HT1080 (cell line): ENCODE results near the gene RAD51AP1. TPM values are rescaled to one million over a fixed set of nuclear protein-coding genes. Genes with fewer than 3 reads are reported as not detected.
A peak's percentile ranks its signal among the peaks of the same experiment; 100 is the strongest.

Experiments
- DNase-seq: peaks from one replicate; pipeline ENCODE4 v3.0.0-alpha.2; 2015; ENCODE audit warnings: low read depth
- total RNA-seq: library from RNA; depleted of rRNA; stranded (reverse); fragments of >200 nt; shearing (Covaris generic); gene quantifications from 2 replicates; pipeline ENCODE4 v1.2.3, GENCODE V29; 2014

Gene RAD51AP1
- total RNA-seq, 1 experiment from 2014 or later, result 38.0 TPM

DNA sequence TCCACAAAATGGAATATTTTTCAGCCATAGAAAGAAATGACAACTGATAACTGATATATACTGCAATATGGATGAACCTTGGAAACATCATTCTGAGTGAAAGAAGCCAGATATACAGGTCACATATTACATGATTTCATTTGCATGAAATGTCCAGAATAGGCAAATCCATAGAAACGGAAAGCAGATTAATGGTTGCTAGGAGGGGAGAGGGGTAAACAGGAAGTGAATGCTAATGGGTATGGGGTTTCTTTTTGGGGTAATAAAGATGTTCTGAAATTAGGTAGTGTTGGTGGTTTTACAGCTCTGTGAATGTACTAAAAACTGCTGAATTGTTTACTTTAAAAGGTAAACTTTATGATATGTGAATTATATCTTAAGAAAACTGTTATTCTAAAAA, 6.5 kb downstream of the RAD51AP1 start:
- DNase-seq, result no peak

DNA sequence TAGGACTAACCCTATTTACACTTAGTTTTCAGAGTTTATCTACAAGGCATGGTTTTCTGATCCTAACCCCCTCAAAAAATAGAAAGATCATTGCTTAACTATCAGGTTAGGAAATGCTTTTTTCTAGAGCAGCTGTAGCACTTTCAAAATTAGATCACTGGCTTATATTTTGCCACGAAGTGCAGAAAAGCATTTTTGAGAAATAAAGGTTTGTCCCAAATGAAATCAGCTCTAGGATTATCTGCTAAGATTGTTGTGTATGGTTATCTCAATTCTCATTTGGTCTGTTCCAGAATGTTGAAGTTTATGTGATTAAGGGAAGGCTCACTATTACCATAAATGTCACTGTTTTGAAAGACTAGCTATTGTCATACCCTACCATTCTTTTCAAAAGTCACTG, 13.5 kb downstream of the RAD51AP1 start:
- DNase-seq, result no peak

DNA sequence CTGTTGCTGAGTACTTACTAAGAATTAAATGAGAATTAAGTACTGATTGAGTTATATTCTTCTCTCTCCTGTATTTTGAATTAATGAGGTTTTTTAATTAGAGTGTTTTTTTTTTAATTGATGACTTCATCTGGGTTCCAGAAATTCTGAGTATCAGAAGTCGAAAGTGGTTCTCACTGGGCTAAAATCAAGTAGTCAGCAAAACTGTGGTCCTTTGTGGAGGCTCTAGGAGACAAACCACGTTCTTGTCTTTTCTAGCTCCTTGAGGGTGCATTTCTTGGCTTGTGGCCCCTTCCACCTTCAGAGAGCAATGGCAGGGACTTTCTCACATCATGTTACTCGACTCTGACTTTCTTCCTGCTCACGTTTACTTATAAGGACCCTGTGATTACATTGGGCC, 15.3 kb downstream of the RAD51AP1 start:
- DNase-seq, result no peak

DNA sequence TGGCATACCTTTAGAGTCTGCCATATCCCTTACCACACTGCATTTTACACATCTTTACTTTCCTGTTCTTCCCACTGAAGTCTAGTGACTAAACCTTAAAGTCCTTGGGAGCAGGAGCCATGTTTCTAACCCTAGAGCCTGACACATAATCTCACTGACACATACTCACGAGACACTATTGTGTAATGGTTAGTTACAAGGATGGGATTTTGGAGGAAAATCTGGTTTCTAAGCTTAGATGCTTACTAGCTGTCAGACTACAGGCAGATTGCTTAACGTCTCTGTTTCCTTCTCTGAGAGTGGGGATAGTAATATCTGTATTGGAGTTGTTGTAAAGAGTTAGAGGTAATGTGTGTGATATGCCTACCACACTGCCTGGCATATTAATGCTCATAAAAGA, 17.1 kb downstream of the RAD51AP1 start:
- DNase-seq, result no peak

DNA sequence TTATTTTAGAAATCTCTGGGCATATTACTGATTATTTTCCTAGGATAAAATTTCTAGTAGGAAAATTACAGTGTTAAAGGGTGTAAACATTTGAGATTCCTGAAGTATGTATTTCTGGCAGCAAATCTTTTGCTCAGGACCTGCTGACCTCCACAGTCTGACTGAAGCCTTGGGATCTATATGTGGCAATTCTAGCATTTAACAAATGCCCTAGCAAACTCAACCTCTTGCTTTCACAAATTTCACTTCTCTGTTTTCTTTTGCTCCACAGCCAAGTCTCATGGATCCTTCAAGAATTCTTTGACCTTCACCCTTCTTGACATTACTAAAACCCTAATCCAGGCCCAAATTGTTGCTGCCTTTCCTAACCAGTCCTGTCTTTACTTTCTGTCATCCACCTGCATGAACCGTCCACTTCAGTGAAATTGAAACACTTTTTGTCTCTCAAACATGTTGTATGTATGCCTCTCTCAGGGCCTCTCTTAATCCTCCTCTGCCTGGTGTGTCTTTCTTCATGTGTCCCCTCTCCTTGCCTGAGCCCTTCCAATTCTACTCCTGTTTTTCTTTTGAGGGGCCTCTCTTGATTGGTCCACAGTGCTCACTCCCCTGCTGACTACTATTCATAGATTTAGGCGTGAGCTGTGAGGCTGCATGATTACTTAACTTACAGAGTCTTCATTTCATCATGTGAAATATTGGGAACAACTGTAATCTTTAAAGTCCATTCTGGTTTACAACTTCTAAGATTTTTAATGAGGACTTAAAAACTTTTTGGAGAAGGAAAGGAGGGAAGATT, 18.2 kb downstream of the RAD51AP1 start:
- no peak for DNase-seq

DNA sequence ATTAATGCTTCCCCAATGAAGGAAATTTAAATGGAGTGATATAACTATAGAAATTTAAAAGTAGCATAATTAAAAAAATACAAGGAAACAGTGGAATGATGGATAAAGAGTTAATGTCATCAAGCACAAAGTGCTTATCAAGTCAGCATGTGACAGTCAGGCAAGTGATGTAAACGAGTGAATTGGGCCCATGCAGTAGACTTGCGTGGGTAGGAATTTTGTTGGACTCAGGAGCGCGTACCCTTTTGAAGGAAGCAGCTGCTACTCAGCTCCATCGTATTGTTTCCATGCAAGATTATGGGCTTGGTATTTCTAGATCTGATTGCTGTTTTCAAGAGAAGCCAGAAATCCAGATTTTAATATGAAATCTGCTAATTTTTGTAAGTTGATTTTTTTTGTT, 18.9 kb downstream of the RAD51AP1 start:
- no peak for DNase-seq

DNA sequence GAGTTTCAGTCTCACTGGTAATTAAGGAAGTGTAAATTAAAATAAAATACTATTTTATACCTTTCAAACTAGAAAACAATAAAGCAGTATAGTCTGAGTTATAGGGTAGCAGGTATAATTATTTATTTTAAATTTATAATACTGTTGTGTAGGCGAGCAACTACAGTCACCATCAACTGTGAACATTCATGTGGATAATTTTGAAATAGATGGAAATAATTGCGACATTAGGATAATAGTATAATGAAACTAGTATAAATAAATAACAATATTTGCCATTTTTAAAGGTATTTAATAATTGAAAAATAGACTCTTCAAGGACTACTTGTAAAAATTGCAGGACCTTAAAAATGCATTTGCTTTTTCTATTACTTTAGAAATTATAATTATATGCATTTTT, 19.5 kb downstream of the RAD51AP1 start:
- no peak for DNase-seq

DNA sequence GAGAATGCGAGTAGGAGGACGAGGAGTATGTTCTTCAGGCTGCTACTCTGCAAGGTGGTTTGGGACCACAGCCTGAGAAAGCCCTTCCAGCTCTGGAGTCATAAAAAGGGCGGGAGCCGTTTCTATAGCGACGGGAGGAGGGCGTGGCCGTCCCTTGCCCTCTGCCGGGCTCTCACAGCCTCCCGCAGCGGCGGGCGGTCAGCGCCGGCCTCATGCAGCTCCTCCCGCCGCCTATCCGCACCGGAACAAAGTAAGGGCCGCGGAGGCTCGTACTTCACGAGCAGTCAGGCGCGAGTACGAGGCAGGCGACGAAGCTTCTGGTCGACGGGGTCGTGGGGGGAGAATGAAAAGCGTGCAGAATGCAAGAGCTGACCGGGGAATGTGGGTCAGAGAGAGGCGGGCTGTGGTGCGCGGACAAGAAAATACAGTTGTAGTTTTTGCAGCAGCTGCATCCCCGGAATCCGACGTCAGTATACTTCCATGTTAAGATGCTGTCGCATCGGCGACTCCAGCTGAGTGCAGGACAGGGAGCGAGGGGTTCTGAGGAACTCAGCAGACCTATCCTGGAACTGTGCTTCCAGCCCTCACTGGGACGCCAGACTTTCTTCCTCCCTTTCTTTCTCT, 23.5 kb downstream of the RAD51AP1 start, which contains the start of gene DYRK4:
TSS of gene DYRK4 (plus strand) at position 175 of the 624 bp plus-strand sequence. CDS start at position 213, 38 bp downstream.
- DNase-seq, result no peak

DNA sequence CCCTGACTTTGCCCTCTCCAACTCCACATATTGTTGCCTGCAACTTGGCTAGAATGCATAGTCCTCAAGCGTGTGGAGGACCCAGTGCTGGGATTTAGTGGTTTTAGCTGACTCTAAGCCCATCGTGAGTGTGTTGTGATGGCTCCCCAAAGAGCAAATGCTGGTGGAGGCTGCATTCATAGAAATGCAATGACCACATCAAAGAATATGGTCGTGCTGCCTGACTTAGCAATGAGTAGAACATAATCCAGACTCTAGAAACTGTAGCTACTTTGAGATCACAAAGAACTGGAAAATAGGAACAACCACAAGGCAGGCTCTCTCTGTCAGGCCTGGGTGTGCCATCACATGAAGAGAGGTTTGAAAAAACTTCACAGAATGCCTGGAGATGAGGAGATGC, 24.6 kb downstream of the RAD51AP1 start:
- DNase-seq, result no peak

DNA sequence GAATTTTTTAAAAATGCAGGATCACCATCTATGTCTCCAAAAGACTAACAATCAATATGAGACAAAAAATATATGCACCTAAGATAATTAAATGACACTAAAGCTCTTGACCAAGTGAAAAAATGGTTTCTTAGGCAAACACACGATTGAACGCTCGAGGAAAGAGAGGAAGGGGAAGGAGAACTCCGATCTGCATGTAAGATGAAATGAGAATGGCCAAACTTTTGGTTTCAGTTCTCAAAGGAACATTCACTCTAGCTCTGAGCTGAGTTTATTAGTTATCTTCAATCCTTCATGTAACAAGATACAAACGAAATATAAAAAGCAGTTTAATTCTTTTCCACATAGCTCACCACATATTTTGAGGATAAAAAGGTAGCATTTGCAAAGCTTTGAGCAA, 26.1 kb downstream of the RAD51AP1 start:
- DNase-seq, result no peak

DNA sequence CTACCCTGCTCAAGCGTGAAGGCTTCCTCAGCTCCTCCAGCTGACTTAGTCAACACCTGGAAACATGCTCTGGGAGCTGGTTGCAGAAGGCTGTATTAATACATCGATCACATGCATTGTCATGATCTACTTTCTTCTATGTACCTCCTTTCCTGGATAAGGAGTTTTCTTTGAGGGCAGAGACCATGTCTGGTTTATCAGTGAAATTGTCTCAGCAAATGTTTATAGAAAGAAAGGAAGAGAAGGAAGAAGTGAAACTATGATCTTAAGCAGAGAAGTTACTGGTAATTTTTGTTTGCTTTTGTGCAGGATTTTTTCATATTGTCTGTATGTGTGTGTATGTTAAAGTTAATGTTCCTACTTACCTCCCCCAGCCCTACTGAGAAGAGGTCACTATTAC, 27.8 kb downstream of the RAD51AP1 start:
- DNase-seq, result no peak

DNA sequence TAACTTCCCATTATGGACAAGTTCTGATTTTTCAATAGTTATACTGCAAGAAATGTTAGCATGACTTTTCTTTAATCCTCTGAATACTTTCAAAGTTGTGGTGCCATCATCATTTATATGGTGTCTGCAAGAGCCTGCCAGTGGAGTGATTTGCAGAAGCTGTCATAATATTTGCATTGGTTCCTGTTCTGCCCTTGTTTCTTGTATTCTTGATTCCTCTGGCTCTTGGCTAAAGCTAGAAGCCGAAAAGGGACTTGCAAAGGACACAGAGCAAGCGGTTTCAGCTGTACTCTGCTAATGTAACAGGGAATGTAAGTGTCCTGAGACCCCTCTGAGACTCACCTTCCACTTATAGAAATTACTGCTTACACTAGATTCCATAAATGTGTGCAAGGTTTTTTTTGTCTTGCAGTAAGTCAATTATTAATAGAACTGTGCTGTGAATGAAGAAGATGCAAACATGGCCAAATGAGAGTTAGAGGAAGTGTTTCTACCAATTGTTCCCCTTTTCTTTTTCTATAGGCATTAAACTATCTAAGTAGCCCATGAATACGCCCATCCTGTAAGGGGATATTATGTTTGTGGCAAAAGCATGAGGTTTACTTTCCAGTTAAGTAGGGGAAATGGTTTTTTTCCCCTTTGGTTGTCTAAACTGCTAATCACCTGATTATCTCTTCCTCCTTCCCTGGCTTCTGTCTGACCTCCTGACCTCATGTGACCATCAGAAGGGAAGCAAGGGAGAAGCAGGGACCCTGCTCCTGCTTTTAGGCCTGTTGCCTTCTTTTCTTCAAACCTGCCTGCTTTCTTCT, 28.6 kb downstream of the RAD51AP1 start:
- DNase-seq, result no peak

DNA sequence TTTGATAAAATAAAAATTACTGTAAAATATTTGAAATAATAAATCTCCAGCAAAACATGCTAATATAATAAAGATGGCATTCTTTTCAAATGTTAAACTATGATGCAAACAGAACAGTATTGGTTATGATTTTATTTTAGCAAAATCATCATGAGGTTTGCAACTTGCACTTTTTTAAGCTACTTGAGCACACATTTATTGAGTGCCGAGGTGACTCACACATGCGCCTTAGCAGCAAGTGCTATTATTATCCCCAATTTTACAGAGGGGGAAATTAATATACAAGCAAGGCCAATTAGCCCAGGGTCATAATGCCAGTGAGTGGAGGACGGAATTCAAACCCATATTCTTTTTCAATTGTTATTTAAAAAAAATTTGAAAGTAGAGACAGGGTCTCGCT, 30.6 kb downstream of the RAD51AP1 start:
- no peak for DNase-seq

DNA sequence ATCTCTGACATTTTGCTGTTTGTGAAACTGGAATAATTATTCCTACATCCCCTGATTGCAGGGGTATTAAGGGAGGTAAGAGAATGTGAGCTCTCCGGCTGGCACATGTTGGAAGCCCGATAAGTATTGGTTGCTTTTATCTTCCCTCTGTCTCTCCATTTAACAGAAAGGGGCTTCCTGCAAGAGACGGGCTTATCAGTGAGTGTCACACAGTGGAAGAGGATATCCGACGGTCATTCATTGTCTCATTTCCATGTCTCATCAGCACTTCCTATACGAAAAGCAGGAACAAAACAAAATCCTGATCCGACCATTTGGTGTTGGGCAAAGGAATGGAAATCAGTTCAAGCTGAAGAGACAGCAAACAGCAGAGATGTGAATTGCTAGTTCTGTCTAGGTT, 34.0 kb downstream of the RAD51AP1 start:
- no peak for DNase-seq

DNA sequence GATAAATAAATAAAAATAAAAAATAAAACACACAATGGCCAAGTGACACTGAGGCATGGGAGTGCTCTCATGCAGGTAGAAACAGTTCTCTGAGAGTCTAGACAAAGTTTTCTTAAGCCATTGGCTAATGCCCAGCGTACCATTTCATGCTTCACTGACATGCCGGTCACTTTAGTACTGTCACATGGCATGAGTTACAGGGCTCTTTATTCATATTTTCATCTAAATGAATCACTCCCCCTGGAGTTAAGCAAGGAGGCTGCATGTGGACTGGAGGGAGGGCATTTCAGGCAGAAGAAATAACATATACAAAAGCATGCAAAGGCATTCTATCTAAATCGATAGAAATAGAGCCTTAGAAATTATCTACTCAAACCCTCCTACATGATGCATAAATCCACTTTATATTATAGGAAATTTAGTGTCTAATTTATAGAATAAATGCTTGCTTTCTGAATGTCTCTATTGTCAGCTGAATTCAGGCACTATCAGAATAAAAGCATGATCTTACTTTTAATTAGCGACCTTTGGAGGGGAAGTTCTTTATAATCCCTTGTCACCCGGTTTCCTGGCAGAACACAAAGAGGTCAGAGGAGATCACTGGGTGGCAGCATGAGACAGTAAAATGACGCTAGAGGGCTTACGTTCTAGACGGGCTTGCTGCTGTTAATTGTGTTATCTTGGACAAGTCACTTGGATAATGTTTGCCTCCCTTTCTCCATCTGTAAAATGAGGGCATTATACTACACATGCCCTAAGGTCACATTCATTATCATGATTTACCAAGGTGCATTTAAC, 40.8 kb downstream of the RAD51AP1 start:
- DNase-seq, result peak; percentile 34

DNA sequence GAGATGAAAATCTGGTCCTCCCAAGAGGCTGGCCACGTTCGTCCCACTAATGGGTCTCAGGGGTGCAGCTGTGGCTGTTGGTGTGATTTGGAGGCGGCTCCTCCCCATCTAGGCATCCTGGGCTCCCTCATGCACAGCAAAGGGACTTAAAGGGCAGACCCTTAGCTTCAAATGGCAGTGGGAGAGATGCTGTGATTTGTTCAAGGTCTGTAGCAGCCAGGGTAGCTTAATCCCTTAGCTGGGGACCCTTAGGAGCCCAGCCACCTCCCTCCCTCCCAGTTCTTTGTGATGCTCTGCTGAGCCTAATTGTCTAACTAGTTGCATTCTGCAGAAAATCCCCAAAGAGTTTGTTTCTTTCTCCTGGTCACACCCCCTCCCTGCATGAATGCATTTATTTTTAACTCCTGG, 41.6 kb downstream of the RAD51AP1 start:
- no peak for DNase-seq

DNA sequence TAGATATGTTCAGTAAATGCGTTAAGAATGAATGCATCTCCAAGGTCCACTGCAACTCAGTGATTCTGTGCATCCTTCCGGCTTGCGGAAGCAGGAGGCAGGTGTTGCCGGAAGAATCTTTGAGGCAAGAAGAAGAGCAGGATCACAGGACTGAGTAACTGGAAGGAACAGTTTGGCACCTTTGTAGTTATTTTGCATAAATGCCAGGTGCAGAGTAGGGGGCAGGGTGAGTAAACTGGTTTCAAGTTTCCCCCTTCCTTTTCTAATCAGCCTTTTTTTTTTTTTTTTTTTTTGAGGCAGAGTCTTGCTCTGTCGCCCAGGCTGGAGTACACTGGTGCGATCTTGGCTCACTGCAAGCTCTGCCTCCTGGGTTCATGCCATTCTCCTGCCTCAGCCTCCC, 45.6 kb downstream of the RAD51AP1 start:
- no peak for DNase-seq

DNA sequence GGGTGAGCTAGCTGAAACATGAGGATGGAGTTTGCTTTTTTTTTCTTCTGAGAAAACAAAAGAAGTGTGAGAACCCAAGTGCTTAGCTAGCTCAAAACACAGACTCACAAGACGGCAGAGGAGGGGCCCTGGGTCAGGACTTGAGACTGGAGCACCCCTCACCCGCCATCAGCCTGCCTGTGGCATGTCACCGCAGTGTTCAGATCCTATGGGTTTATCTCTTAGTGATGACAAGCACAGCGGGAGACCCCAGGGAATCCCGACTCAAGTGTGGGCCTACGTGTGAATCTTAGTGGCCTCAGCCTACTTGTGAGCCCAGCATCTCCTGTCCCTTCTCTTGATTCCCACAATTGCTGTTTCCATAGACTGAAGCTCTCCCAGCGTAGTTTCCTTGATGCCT, 46.2 kb downstream of the RAD51AP1 start:
- DNase-seq, result no peak

DNA sequence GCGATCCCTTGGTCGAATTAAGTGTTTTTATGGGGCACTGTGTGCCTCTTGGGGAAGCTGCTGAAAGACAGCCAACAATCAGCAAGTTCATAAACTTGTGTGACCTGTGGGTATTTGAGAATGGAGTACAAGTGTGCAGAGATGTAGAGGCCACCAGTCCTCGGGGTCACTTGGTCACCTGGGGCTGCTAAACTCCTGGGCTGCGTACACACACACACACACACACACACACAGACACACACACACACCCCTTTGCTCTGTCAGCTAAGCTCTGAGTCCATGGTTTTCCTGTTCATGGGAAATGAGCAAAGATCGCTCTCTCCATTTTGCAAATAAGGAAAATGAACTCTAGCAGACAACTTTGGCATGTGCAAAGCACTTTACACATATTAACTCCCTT, 47.8 kb downstream of the RAD51AP1 start:
- DNase-seq, result no peak

DNA sequence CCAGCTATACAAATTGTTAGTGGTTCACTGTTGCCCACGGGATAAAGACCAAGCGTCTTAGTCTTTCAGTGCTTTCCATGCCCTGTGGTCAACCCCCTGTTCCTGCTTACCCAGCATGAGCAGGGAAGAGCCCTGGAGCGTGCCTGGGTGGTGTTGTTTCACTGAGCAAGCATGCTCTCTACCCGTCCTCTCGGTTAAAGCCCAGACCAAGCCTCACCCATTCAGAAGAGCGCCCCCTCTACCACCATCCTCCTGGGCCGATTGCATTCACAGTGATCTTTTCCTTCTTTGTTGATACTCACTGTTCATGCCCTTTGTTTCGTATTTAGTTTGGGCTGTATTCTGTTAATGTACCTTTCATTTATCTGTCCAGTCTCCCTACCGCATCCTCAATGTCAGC, 48.4 kb downstream of the RAD51AP1 start:
- DNase-seq, result no peak

DNA sequence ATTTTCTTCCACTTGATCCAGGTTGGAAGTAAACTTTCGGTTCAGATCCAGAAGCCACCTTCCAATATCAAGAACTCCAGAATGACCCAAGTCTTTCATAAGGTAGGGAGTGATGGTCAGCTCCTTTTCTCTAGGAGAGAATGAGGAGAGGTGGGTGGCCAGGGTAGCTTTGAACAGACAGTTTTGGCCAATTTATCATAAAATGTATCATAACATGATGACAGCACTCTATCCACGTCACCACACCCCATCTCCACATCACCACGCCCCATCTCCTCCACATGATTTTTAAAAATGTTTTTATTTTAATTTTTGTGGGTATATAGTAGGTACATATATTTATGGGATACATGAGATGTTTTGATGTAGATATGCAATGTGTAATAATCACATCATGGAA, 50.2 kb downstream of the RAD51AP1 start:
- no peak for DNase-seq
